NT2/D1 (cell line): ENCODE results near the gene ZGRF1.
"Not testable (repeated sequence)": the region's sequence is repeated elsewhere in the genome, so short reads cannot be mapped to it uniquely, and the experiment has no call there.

ENCODE experiments used
- DNase-seq: peaks from one replicate; pipeline ENCODE4 v3.0.0-alpha.2; 2011; ENCODE audit warnings: low read depth, low spot score
- H3K27me3 ChIP-seq: 2 replicates; pipeline ENCODE4 v1.6.0; 2011; ENCODE audit warnings: mild to moderate bottlenecking; ENCODE audit not compliant: insufficient read length, insufficient read depth
- H3K36me3 ChIP-seq: 2 replicates; pipeline ENCODE4 v1.6.1; 2011; ENCODE audit warnings: mild to moderate bottlenecking, low read length, mixed read lengths; ENCODE audit not compliant: insufficient read depth, insufficient read length
- H3K4me1 ChIP-seq: 2 replicates; pipeline ENCODE4 v1.5.1; 2011; ENCODE audit not compliant: insufficient read depth, insufficient read length
- H3K4me3 ChIP-seq: 2 replicates; pipeline ENCODE4 v1.5.1; 2011; ENCODE audit warnings: low read depth; ENCODE audit not compliant: insufficient read length
- H3K9ac ChIP-seq: 2 replicates; pipeline ENCODE4 v1.6.0; 2011; ENCODE audit warnings: low read depth; ENCODE audit not compliant: insufficient read length
- H3K9me3 ChIP-seq: 2 replicates; pipeline ENCODE4 v1.5.1; 2011; ENCODE audit warnings: mild to moderate bottlenecking, low read length; ENCODE audit not compliant: insufficient read depth
- SUZ12 ChIP-seq: IDR thresholded peaks from 2 replicates; pipeline ENCODE4 v1.6.1; 2011; ENCODE audit not compliant: insufficient read length, insufficient read depth; ENCODE audit errors: extremely low read depth
- YY1 ChIP-seq: IDR thresholded peaks from 2 replicates; pipeline ENCODE4 v1.6.1; 2011; ENCODE audit not compliant: insufficient read length, insufficient read depth
- ZNF274 ChIP-seq: IDR thresholded peaks from 2 replicates; pipeline ENCODE4 v1.6.1; 2011; ENCODE audit warnings: mild to moderate bottlenecking, low read depth, low read length

ZGRF1 gene

GRCh38 chr4:112626228-112626627 is 10.5 kb downstream of the ZGRF1 start:
- no peak overlapping the region for H3K4me3 ChIP-seq
- H3K4me1 ChIP-seq, result no peaks in the 10 kb centered on the region
- H3K36me3 ChIP-seq, result peaks cover 31% of the 10 kb centered on the region
- H3K9ac ChIP-seq, result no peak overlapping the region
- TF ChIP-seq ZNF274 (no peak), SUZ12 (no peak), YY1 (no peak)
- H3K9me3 ChIP-seq, result no peaks in the 10 kb centered on the region
- DNase-seq, result no peak
- H3K27me3 ChIP-seq, result no peaks in the 10 kb centered on the region

GRCh38 chr4:112616984-112617383 is 19.7 kb downstream of the ZGRF1 start:
- no peak overlapping the region for H3K9ac ChIP-seq
- H3K27me3 ChIP-seq, result no peaks in the 10 kb centered on the region
- H3K4me3 ChIP-seq, result no peak overlapping the region
- DNase-seq, result no peak
- H3K36me3 ChIP-seq, result peaks cover 19% of the 10 kb centered on the region
- no peaks in the 10 kb centered on the region for H3K4me1 ChIP-seq
- no peaks in the 10 kb centered on the region for H3K9me3 ChIP-seq
- TF ChIP-seq ZNF274 (no peak), YY1 (no peak), SUZ12 (no peak)

- not testable (repeated sequence) for H3K4me1 ChIP-seq, DNase-seq, H3K4me3 ChIP-seq, H3K27me3 ChIP-seq, H3K9ac ChIP-seq, H3K9me3 ChIP-seq
- peaks cover 10% of the 10 kb centered on the region for H3K36me3 ChIP-seq
Observed at GRCh38 chr4:112612814-112613213, 23.9 kb downstream of the ZGRF1 start.

GRCh38 chr4:112604589-112604988 is 32.1 kb downstream of the ZGRF1 start:
- TF ChIP-seq ZNF274 (no peak), SUZ12 (no peak), YY1 (no peak)
- Histone ChIP-seq H3K9ac (no peak overlapping the region), H3K4me1 (no peaks in the 10 kb centered on the region), H3K36me3 (peaks cover 23% of the 10 kb centered on the region), H3K27me3 (no peaks in the 10 kb centered on the region), H3K9me3 (no peaks in the 10 kb centered on the region), H3K4me3 (no peak overlapping the region)
- peak; percentile 11 for DNase-seq

- Histone ChIP-seq H3K36me3 (peaks cover 8% of the 10 kb centered on the region), H3K9me3 (no peaks in the 10 kb centered on the region), H3K4me3 (no peak overlapping the region), H3K4me1 (no peaks in the 10 kb centered on the region), H3K27me3 (no peaks in the 10 kb centered on the region), H3K9ac (no peak overlapping the region)
- no peak for DNase-seq
- no peak for TF ChIP-seq ZNF274
- TF ChIP-seq YY1, result no peak
- TF ChIP-seq SUZ12, result no peak
Observed at GRCh38 chr4:112594993-112595392, 41.7 kb downstream of the ZGRF1 start.

GRCh38 chr4:112593438-112594133 is 43.1 kb downstream of the ZGRF1 start:
- Histone ChIP-seq H3K9ac (no peak overlapping the region), H3K9me3 (no peaks in the 10 kb centered on the region), H3K36me3 (no peaks in the 10 kb centered on the region), H3K27me3 (no peaks in the 10 kb centered on the region), H3K4me1 (no peaks in the 10 kb centered on the region), H3K4me3 (no peak overlapping the region)
- no peak for DNase-seq
- TF ChIP-seq SUZ12 (no peak), YY1 (no peak), ZNF274 (no peak)

- no peaks in the 10 kb centered on the region for H3K27me3 ChIP-seq
- TF ChIP-seq ZNF274 (no peak), YY1 (no peak), SUZ12 (no peak)
- H3K9me3 ChIP-seq, result no peaks in the 10 kb centered on the region
- no peak overlapping the region for H3K9ac ChIP-seq
- H3K36me3 ChIP-seq, result no peaks in the 10 kb centered on the region
- no peaks in the 10 kb centered on the region for H3K4me1 ChIP-seq
- no peak overlapping the region for H3K4me3 ChIP-seq
- DNase-seq, result no peak
Observed at GRCh38 chr4:112592717-112593116, 44.0 kb downstream of the ZGRF1 start.

GRCh38 chr4:112591593-112591992 is 45.1 kb downstream of the ZGRF1 start:
- no peaks in the 10 kb centered on the region for H3K9me3 ChIP-seq
- H3K27me3 ChIP-seq, result no peaks in the 10 kb centered on the region
- H3K4me3 ChIP-seq, result no peak overlapping the region
- no peak overlapping the region for H3K9ac ChIP-seq
- no peak for TF ChIP-seq YY1
- no peaks in the 10 kb centered on the region for H3K4me1 ChIP-seq
- H3K36me3 ChIP-seq, result peaks cover 5% of the 10 kb centered on the region
- DNase-seq, result no peak
